ENCODE measurements around the gene CHSY1. TPM values are rescaled to one million over a fixed set of nuclear protein-coding genes. Genes with fewer than 3 reads are reported as not detected.
"Not testable (repeated sequence)": the region's sequence is repeated elsewhere in the genome, so short reads cannot be mapped to it uniquely, and the experiment has no call there.

Gene CHSY1
- total RNA-seq, 2 experiments from 2014 or later = 50.5 to 59.4 TPM

DNA sequence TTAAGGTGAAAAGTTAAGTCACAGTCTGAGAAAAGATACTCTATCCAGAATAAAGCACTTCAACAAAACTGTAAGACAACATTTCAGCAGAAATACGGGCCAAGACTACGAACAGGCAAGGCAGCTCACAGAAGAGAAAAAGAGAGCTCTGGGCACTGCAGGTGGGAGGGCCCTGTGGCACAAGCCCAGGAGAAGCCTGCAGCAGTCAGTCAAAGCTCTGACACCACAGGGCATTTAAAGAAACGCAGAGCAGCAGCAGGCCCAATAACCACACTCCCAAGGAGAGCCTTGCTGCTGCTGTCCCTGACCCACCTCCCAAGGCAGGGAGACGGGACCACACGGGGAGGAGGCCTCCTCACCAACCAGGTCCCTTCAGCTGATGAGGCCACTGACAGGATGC, 19.2 kb downstream of the CHSY1 start:
- H3K27me3 Mint-ChIP-seq = no peaks in the 10 kb centered on the region
- peaks cover 79% of the 10 kb centered on the region for H3K36me3 Mint-ChIP-seq
- CTCF ChIA-PET = interaction anchor here (1.3 to 2.2 kb wide), 3 partner anchors 10 to 143 kb away, joined by 3 to 12 read pairs (median 5); partner anchors contain the start of gene CHSY1
- H3K4me1 Mint-ChIP-seq = peaks cover 50% of the 10 kb centered on the region
- H3K4me3 Mint-ChIP-seq = no peak overlapping the region
- peaks cover 7% of the 10 kb centered on the region for H3K9me3 Mint-ChIP-seq (ENCODE audit: low read depth)
- ATAC-seq = no peak
- DNase-seq = no peak
- H3K27ac Mint-ChIP-seq = no peak overlapping the region

DNA sequence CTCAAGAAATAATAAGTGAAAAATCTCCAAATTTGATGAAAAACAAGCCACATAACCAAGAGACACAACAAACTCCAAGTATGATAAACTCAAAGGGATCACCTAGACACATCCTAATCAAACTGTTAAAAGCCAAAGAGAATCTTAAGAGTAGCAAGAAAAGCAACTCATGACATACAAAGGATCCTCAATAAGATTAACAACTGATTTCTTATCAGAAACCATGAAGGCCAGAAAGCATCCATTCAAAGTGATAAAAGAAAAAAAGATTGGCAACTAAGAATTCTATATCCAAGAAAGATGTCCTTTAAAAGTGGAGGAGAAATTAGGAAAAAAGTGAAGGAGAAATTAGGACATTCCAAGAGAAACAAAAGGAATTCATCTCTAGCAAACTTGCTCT, 23.5 kb downstream of the CHSY1 start:
- H3K4me1 Mint-ChIP-seq = peaks cover 47% of the 10 kb centered on the region
- H3K27ac Mint-ChIP-seq = peak overlapping the region; percentile 40
- no peak overlapping the region for H3K4me3 Mint-ChIP-seq
- ATAC-seq (no peak), DNase-seq (no peak)
- H3K9me3 Mint-ChIP-seq (ENCODE audit: low read depth) = peaks cover 7% of the 10 kb centered on the region
- CTCF ChIA-PET = no interaction called here
- H3K36me3 Mint-ChIP-seq = peaks cover 70% of the 10 kb centered on the region
- H3K27me3 Mint-ChIP-seq = no peaks in the 10 kb centered on the region

DNA sequence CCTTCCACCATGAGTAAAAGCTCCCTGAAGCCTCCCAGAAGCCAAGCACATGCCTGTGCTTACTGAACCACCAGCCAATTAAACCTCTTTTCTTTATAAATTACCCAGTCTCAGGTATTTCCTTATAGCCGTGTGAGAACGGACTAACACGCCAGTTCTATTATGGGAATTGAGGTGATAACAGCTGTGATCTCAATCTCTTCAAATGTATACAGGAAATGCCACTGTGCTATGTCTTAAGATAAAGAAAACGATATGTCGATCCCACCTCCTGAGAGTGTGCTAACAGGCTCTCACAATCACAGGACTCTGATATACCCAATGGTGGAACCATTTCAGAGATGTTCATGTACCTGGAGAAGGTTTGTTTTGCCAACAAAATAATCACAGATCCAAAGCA, 26.2 kb downstream of the CHSY1 start:
- DNase-seq = no peak
- Mint-ChIP-seq H3K4me3 (no peak overlapping the region), H3K9me3 (ENCODE audit: low read depth) (peaks cover 7% of the 10 kb centered on the region), H3K27ac (no peak overlapping the region), H3K36me3 (peaks cover 51% of the 10 kb centered on the region), H3K4me1 (peaks cover 49% of the 10 kb centered on the region), H3K27me3 (no peaks in the 10 kb centered on the region)
- CTCF ChIA-PET = no interaction called here
- no peak for ATAC-seq

DNA sequence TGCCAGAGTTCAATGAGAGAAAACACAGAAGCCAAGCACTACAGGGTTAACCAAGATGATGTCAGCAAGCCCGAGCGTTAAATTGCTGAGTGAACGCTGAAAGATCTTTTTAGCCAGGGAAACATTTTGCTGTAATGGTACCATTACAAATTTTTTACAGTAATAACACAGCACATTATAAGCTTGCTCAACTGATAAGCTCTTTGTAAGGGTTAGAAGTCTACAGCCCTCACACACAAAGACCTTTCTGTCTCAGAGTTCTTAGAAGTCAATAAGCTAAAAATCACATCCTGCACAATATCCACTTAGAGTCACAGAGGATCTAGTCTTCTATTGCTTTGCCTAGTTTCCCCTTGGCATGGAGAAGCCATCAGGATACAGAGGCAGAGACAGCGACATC, 29.9 kb downstream of the CHSY1 start:
- H3K4me1 Mint-ChIP-seq = peaks cover 47% of the 10 kb centered on the region
- CTCF ChIA-PET = interaction anchor here (0.8 to 1.7 kb wide), 3 partner anchors 19 to 213 kb away, joined by 3 to 5 read pairs (median 3); no protein-coding TSS in a partner anchor
- H3K4me3 Mint-ChIP-seq = no peak overlapping the region
- peak overlapping the region; percentile 52 for H3K27ac Mint-ChIP-seq
- H3K9me3 Mint-ChIP-seq (ENCODE audit: low read depth) = no peaks in the 10 kb centered on the region
- DNase-seq = no peak
- no peaks in the 10 kb centered on the region for H3K27me3 Mint-ChIP-seq
- H3K36me3 Mint-ChIP-seq = peaks cover 41% of the 10 kb centered on the region
- no peak for ATAC-seq

DNA sequence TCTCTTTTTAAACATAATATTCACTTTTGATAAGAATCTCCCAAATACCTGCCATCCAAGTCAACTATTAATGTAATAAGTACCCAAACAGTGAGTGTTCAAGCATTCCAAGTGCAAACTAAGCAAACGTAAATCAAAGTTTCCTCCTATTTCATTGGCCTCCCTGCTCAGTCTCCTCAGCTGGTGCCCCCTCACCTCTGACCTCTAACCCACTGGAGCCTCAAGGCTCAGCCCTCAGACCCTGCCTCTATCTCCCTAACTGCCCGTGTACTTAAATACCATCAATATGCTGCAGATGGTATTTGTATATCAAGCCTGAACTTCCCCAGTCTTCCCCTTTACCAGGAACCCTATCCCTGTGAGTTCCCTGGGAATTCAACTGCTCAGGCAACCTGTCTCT, 31.8 kb downstream of the CHSY1 start:
- Mint-ChIP-seq H3K4me3 (no peak overlapping the region), H3K9me3 (ENCODE audit: low read depth) (no peaks in the 10 kb centered on the region), H3K27me3 (no peaks in the 10 kb centered on the region), H3K36me3 (peaks cover 38% of the 10 kb centered on the region), H3K27ac (peak overlapping the region; percentile 29), H3K4me1 (peaks cover 49% of the 10 kb centered on the region)
- CTCF ChIA-PET = no interaction called here
- DNase-seq = no peak
- no peak for ATAC-seq

DNA sequence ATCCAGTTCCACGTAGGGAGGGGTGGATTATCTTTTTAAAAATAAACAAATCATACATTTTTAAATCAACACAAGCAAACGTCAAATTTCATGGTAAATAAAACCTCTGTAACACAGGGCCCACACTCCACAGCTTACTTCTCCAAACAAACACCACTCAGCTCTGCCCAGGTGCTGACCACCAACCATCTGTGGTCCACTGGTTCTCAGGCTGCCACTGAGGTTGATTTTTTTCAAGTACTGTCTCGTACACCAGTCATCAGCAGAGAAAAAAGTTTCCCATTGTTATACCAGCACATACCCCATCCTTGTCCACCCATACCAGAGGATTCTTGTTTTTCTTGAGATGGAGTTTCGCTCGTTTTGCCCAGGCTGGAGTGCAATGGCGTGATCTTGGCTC, 32.4 kb downstream of the CHSY1 start:
- CTCF ChIA-PET = no interaction called here
- H3K9me3 Mint-ChIP-seq (ENCODE audit: low read depth) = no peaks in the 10 kb centered on the region
- H3K4me3 Mint-ChIP-seq = no peak overlapping the region

DNA sequence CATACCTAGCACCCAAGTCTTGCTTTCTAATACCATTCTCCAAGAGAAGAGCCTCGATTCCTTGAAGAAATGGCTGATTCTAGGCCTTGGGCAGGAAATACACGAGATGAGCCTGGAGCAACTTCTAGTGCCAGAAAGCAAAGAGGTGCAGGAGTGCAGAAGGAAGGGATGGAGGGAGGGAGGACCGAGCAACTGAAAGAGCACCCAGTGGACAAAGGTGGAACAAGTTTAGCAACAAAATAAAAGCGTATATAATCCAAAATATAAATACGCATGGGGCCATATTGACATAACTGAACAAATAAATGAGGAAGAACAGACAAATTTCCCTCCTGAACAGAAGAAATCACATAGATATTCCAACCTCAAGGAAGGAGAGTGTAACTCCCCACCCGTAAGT, 34.4 kb downstream of the CHSY1 start:
- peaks cover 40% of the 10 kb centered on the region for H3K36me3 Mint-ChIP-seq
- H3K4me3 Mint-ChIP-seq = no peak overlapping the region
- DNase-seq (no peak), ATAC-seq (no peak)
- CTCF ChIA-PET = no interaction called here
- H3K9me3 Mint-ChIP-seq (ENCODE audit: low read depth) = no peaks in the 10 kb centered on the region
- H3K27ac Mint-ChIP-seq = no peak overlapping the region
- H3K4me1 Mint-ChIP-seq = peaks cover 52% of the 10 kb centered on the region
- no peaks in the 10 kb centered on the region for H3K27me3 Mint-ChIP-seq

More for the DNA sequence above, 32.4 kb downstream of the CHSY1 start:
- Mint-ChIP-seq H3K4me1 (peaks cover 49% of the 10 kb centered on the region), H3K27ac (no peak overlapping the region), H3K36me3 (peaks cover 37% of the 10 kb centered on the region), H3K27me3 (no peaks in the 10 kb centered on the region)
- ATAC-seq (no peak), DNase-seq (no peak)

DNA sequence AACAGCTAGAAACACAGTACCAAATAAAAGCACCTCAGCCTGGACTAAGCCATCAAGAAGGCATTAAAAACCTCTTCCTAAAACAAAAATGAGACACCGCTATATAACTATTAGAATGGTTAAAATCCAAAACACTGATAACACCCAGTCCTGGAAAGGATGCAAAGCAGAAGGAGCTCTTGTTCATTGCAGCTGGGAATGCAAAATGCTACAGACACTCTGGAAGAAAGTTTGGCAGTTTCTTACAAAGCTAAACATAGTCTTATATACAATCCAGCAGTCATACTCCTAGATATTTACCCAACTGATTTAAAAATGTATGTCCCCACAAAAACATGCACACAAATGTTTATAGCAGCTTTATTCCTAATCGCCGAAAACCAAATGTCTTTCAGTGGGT, 35.7 kb downstream of the CHSY1 start:
- DNase-seq (no peak), ATAC-seq (no peak)
- H3K36me3 Mint-ChIP-seq = peaks cover 49% of the 10 kb centered on the region
- H3K4me3 Mint-ChIP-seq = no peak overlapping the region
- no peaks in the 10 kb centered on the region for H3K9me3 Mint-ChIP-seq (ENCODE audit: low read depth)
- CTCF ChIA-PET = interaction anchor here (0.9 to 1.8 kb wide), 4 partner anchors 10 to 126 kb away, joined by 3 to 4 read pairs (median 4); no protein-coding TSS in a partner anchor
- H3K27ac Mint-ChIP-seq = no peak overlapping the region
- H3K4me1 Mint-ChIP-seq = peaks cover 51% of the 10 kb centered on the region
- H3K27me3 Mint-ChIP-seq = no peaks in the 10 kb centered on the region

DNA sequence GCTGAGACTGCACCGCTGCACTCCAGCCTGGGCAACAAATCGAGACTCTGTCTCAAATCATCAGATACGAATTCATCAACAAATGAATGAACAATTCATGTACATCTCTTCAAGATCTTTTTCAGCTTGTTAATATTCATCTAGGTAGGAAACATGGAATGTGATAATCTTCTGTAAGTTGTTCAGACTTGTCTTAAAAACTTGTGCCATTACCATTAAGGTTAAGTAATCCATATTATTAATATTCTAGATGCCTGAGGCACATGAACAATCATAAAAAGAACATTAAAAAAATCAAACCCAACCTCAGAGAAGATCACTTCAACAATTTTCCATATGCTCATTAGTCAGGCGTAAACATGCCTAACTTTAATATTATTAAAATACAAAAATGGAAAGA, 36.2 kb downstream of the CHSY1 start:
- Mint-ChIP-seq H3K4me3 (no peak overlapping the region), H3K4me1 (peaks cover 49% of the 10 kb centered on the region), H3K27ac (no peak overlapping the region), H3K36me3 (peaks cover 47% of the 10 kb centered on the region), H3K27me3 (no peaks in the 10 kb centered on the region), H3K9me3 (ENCODE audit: low read depth) (no peaks in the 10 kb centered on the region)
- DNase-seq (no peak), ATAC-seq (no peak)
- CTCF ChIA-PET = interaction anchor here (0.9 to 1.8 kb wide), 3 partner anchors 9 to 126 kb away, joined by 3 to 4 read pairs (median 3); no protein-coding TSS in a partner anchor

DNA sequence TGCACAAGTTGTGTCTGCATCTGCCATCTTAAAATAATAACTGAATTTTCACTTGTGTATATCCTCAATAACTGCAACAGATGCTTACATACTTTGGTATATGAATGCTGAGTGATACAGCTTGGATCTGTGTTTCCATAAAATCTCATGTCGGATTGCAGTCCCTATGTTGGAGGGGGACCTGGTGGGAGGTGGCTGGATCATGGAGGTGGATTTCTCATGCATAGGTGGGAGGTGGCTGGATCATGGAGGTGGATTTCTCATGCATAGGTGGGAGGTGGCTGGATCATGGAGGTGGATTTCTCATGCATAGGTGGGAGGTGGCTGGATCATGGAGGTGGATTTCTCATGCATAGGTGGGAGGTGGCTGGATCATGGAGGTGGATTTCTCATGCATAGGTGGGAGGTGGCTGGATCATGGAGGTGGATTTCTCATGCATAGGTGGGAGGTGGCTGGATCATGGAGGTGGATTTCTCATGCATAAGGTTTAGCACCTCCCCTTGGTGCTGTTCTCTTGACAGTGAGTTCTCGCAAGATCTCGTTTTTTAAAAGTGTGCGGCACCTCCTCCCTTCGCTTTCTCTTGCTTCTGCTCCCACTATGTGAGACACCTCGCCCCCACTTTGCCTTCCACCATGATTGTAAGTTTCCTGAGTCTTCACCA, 37.3 kb downstream of the CHSY1 start:
- H3K4me3 Mint-ChIP-seq; H3K27me3 Mint-ChIP-seq; H3K27ac Mint-ChIP-seq; DNase-seq; CTCF ChIA-PET; ATAC-seq; H3K9me3 Mint-ChIP-seq (ENCODE audit: low read depth): not testable (repeated sequence)
- H3K4me1 Mint-ChIP-seq = peaks cover 52% of the 10 kb centered on the region
- peaks cover 39% of the 10 kb centered on the region for H3K36me3 Mint-ChIP-seq

DNA sequence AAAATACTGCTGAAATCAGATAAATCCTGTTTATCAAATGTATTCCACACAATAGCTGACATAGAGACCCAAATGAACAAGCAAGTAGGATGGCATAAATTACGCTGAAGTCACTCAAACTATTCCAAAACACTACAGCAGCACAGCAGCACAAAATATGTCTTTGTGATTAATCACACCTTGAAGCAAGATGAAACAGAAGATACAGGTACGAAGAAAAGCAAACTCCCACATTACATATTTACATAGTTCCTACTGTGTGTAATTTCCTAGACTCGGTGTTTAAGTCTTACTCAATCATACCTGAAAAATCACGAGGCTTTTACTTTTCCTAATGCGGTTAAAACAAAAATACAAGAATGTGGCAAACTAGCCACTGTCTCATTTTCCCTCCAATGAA, 38.3 kb downstream of the CHSY1 start:
- ATAC-seq = no peak
- Mint-ChIP-seq H3K27me3 (no peaks in the 10 kb centered on the region), H3K27ac (no peak overlapping the region), H3K4me3 (no peak overlapping the region), H3K9me3 (ENCODE audit: low read depth) (no peaks in the 10 kb centered on the region), H3K4me1 (peaks cover 56% of the 10 kb centered on the region), H3K36me3 (peaks cover 39% of the 10 kb centered on the region)
- CTCF ChIA-PET = no interaction called here
- DNase-seq = no peak

DNA sequence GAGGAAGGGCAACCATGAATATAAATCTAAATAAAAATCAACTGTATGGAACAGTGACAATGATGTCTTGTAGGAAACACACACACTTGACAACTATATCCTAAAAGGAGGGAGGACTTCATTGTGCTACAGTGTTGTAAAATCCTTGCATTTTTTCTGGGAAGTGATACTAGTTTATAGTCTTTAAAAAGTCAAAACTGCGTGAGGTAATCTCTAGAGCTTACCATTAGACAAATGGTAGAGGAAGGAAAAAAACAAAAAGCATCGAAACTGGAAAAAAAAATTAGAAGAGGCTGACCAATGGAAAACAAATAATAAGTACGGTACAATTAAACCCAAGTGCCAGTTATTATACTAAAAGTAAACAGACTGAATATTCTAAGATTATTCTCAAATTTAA, 38.7 kb downstream of the CHSY1 start:
- peaks cover 56% of the 10 kb centered on the region for H3K4me1 Mint-ChIP-seq
- no peak overlapping the region for H3K4me3 Mint-ChIP-seq
- no peak for DNase-seq
- no peak for ATAC-seq
- no peak overlapping the region for H3K27ac Mint-ChIP-seq
- H3K27me3 Mint-ChIP-seq = no peaks in the 10 kb centered on the region
- peaks cover 40% of the 10 kb centered on the region for H3K36me3 Mint-ChIP-seq
- no peaks in the 10 kb centered on the region for H3K9me3 Mint-ChIP-seq (ENCODE audit: low read depth)
- CTCF ChIA-PET = no interaction called here

DNA sequence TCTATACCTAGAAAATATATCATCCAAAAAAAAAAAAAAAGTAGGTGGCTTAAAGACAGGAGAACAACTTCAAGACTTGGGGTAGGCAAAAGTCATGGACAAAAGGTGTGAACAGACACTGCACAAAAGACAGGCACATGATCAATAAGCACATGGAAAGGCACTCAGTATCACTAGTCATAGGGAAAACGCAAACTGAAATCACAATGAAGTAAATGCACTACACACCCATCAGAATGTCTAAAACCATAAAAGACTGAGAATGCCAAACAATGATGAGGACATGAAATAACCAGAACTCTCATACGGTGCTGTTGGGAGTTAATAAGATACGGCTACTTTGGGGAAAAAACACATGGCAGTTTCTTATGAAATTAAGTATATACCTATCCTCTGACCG, 40.0 kb downstream of the CHSY1 start:
- DNase-seq (no peak), ATAC-seq (no peak)
- H3K36me3 Mint-ChIP-seq = peaks cover 40% of the 10 kb centered on the region
- H3K27ac Mint-ChIP-seq = no peak overlapping the region
- H3K27me3 Mint-ChIP-seq = no peaks in the 10 kb centered on the region
- no peak overlapping the region for H3K4me3 Mint-ChIP-seq
- CTCF ChIA-PET = interaction anchor here (1.2 kb wide), 1 partner anchor 204 kb away, joined by 3 read pairs; no protein-coding TSS in a partner anchor
- peaks cover 60% of the 10 kb centered on the region for H3K4me1 Mint-ChIP-seq
- H3K9me3 Mint-ChIP-seq (ENCODE audit: low read depth) = no peaks in the 10 kb centered on the region

DNA sequence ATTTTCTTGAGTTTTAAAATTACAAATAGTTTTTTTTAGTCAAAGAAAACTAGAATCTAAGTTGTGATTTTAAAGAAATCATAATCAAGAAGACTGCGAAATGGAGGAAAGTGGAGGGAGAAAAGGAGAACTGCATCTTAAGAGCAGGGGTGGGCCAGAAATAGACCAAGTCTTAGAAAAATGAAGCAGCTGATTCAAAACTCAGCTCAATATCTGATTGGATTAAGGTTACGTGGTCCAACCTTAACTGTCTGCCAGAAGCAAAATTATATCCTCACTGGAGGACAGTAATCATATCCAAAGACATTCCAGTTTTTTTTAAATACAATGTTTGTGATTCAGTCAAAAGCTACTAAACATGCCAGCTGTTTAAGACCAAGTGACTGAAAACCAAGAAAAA, 41.4 kb downstream of the CHSY1 start:
- ATAC-seq = no peak
- H3K4me3 Mint-ChIP-seq = no peak overlapping the region
- H3K27me3 Mint-ChIP-seq = no peaks in the 10 kb centered on the region
- H3K27ac Mint-ChIP-seq = no peak overlapping the region
- CTCF ChIA-PET = interaction anchor here (1.2 to 3.4 kb wide), 3 partner anchors 29 to 47 kb away, joined by 3 to 15 read pairs (median 3); no protein-coding TSS in a partner anchor
- H3K36me3 Mint-ChIP-seq = peaks cover 35% of the 10 kb centered on the region
- no peak for DNase-seq
- H3K9me3 Mint-ChIP-seq (ENCODE audit: low read depth) = no peaks in the 10 kb centered on the region
- peaks cover 68% of the 10 kb centered on the region for H3K4me1 Mint-ChIP-seq

All from activated CD8-positive, alpha-beta memory T cell treated with anti-CD3 and anti-CD28 coated beads, Interleukin-2, amount 10 ng/mL, durations not matched to agents 7 days and 5 days (primary cell).